Heart right ventricle (tissue), 16 donors: ENCODE data around the gene SEC11A. TPM values are rescaled to one million over a fixed set of nuclear protein-coding genes. Genes with fewer than 3 reads are reported as not detected.
"Not testable (repeated sequence)": the region's sequence is repeated elsewhere in the genome, so short reads cannot be mapped to it uniquely, and the experiment has no call there.

Source experiments
- ATAC-seq, 8 donors: fragments of 200-7000 bp; cut with Tn5 transposase; one replicate each; pipeline ENCODE4 v1.9.1; 2020; ENCODE audit warnings: mild to moderate bottlenecking in 8 of 8, moderate library complexity in 8 of 8, moderate number of reproducible peaks in 1 of 8
- DNase-seq, 2 donors: peaks; one replicate each; pipeline ENCODE4 v3.0.0-alpha.2; 2020
- H3K27ac ChIP-seq, 10 donors: fragments of 200-600 bp; sonication (generic) in 2 of 10; one replicate each; pipeline versions ENCODE4 v1.5.0 to v1.8.0; 2020 to 2022; ENCODE audit warnings: mild to moderate bottlenecking in 3 of 10
- H3K27me3 ChIP-seq, 7 donors: fragments of 200-600 bp; one replicate each; pipeline ENCODE4 v1.8.0; 2021 to 2022; ENCODE audit warnings: mild to moderate bottlenecking in 2 of 7
- H3K36me3 ChIP-seq, 9 donors: fragments of 200-600 bp; sonication (generic) in 1 of 9; one replicate each; pipeline versions ENCODE4 v1.5.0 to v1.8.0; 2020 to 2022; ENCODE audit warnings: mild to moderate bottlenecking in 2 of 9
- H3K4me1 ChIP-seq, 9 donors: fragments of 200-600 bp; sonication (generic) in 1 of 9; one replicate each; pipeline versions ENCODE4 v1.5.0 to v1.8.0; 2020 to 2022; ENCODE audit warnings: mild to moderate bottlenecking in 4 of 9
- H3K4me3 ChIP-seq, 10 donors: fragments of 200-600 bp; sonication (generic) in 2 of 10; one replicate each; pipeline versions ENCODE4 v1.5.0 to v1.8.0; 2020 to 2022; ENCODE audit warnings: mild to moderate bottlenecking in 7 of 10, moderate library complexity in 2 of 10
- H3K9me3 ChIP-seq, 11 donors: fragments of 200-600 bp in 10 of 11; sonication (generic) in 2 of 11; one replicate each; pipeline versions ENCODE4 v1.5.0 to v1.8.0; 2013 to 2022; ENCODE audit warnings: mild to moderate bottlenecking in 2 of 11, control low read depth in 1 of 11, moderate library complexity in 1 of 11
- WGBS, 2 donors: extraction: QIAGEN DNeasy Blood & Tissue Kit; methylation state at CpG; one replicate each; pipeline ENCODE4 v1.1.7; 2013; ENCODE audit warnings: inconsistent platforms in 1 of 2; 5-methylcytosine and 5-hydroxymethylcytosine counted together
- intact Hi-C, 10 donors: fragments of 100-400 bp; cut with DNase I; formaldehyde crosslinking; loops; one replicate each; pipeline versions ENCODE4 v1.11.1 to v1.14.2; 2022
- polyA plus RNA-seq, 2 donors: library from polyadenylated mRNA; stranded (reverse); fragments of 200-250 nt; gene quantifications; one replicate each; pipeline ENCODE4 v1.2.3, GENCODE V29; 2013
- total RNA-seq, 10 donors: library from RNA; stranded (reverse); fragmentation: NEBNext Ultra II Directional in 3 of 10; extraction: Animal tissue kit (Norgen Biotek cat#: 25700) in 3 of 10; gene quantifications; one replicate each; pipeline versions ENCODE4 v1.2.1 to v1.2.4, GENCODE V29; 2021 to 2023
- TF ChIP-seq, protein P1 (sequence below), 9 donors: fragments of 200-600 bp; sonication (generic) in 2 of 9; IDR thresholded peaks; one replicate each; pipeline versions ENCODE4 v1.5.0 to v1.8.0; 2021 to 2022; ENCODE audit warnings: antibody characterized with exemption in 9 of 9, mild to moderate bottlenecking in 5 of 9, moderate library complexity in 1 of 9
- donor health status: Arrhythmogenic right ventricular cardiomyopathy.
- donor health status: ischemic (EF 13 %, LVEDD 7.1; RV severe dilation, severe dysfunction).
- donor health status: healthy with polysubstance abuse.
- donor health status: DM: no; HTN: yes; CAD: no.
- donor health status: DM: no; HTN: no; CAD: no.
- donor health status: ischemic (EF 25% LVEDD 6.9; RV normal size, moderate dysfunction).
- donor health status: ischemic (EF 25% LVEDD 5.7; RV mildly dilated, moderate dysfunction).
- donor health status: healthy.
- donor health status: DM: yes; HTN: yes; CAD: no.
- donor health status: Ischemic cardiomyopathy.
- donor health status: ischemic (EF 35%, LVEDD 5.7; RV mildly dilated, moderate dysfunction).
- donor health status: nonischemic (EF 11% LVEDD 7.7; RV severe dilation, severe dysfunction).
- donor health status: DM: yes; HTN: yes; CAD: no.
- donor health status: PGD.
- donor health status: ischemic (EF 29% LVEDD 5.4; RV normal size, mild dysfunction).
- donor health status: nonischemic (EF 23%, LVEDD 6.1; RV moderate dilation, normal function).

The SEC11A gene
- total and polyA plus RNA-seq, 12 donors: 65.9 to 123 (median 78.6) TPM

- H3K27me3 ChIP-seq: no peaks in the 10 kb centered on the region
- intact Hi-C loops: loop anchor here in 3 of 10 donors (10.0 kb wide), 3 partner anchors 56 to 164 kb away; partner anchors contain the start of gene ALPK3 (in 1 of the 3)
- 89 to 91% methylated on average over 1 of the region's 1 CpG for WGBS, 2 donors
- TF ChIP-seq, protein P1, sequence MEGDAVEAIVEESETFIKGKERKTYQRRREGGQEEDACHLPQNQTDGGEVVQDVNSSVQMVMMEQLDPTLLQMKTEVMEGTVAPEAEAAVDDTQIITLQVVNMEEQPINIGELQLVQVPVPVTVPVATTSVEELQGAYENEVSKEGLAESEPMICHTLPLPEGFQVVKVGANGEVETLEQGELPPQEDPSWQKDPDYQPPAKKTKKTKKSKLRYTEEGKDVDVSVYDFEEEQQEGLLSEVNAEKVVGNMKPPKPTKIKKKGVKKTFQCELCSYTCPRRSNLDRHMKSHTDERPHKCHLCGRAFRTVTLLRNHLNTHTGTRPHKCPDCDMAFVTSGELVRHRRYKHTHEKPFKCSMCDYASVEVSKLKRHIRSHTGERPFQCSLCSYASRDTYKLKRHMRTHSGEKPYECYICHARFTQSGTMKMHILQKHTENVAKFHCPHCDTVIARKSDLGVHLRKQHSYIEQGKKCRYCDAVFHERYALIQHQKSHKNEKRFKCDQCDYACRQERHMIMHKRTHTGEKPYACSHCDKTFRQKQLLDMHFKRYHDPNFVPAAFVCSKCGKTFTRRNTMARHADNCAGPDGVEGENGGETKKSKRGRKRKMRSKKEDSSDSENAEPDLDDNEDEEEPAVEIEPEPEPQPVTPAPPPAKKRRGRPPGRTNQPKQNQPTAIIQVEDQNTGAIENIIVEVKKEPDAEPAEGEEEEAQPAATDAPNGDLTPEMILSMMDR (IDR thresholded peaks at IDR 0.05): no peak
- peaks cover 21 to 95% (median 70%) of the 10 kb centered on the region in 9 donors for H3K4me1 ChIP-seq
- ATAC-seq (no peak), DNase-seq (no peak)
- peaks cover 0 to 5% (median 0%) of the 10 kb centered on the region in 9 donors for H3K36me3 ChIP-seq
- no peak overlapping the region for H3K27ac ChIP-seq
- H3K9me3 ChIP-seq: no peaks in the 10 kb centered on the region
- H3K4me3 ChIP-seq: no peak overlapping the region
Measured at GRCh38 chr15:84759018-84759417, 43.1 kb upstream of the SEC11A start.

- DNase-seq: no peak
- Histone ChIP-seq H3K27me3 (no peaks in the 10 kb centered on the region), H3K27ac (peak overlapping the region in 1 of 10 donors; percentile 4), H3K4me3 (no peak overlapping the region), H3K36me3 (peaks cover 0 to 9% (median 0%) of the 10 kb centered on the region in 9 donors), H3K4me1 (peaks cover 9 to 95% (median 69%) of the 10 kb centered on the region in 9 donors), H3K9me3 (no peaks in the 10 kb centered on the region)
- intact Hi-C loops: loop anchor here in 3 of 10 donors (10.0 kb wide), 3 partner anchors 59 to 161 kb away; partner anchors contain the start of gene ALPK3 (in 1 of the 3)
- ATAC-seq: no peak
- TF ChIP-seq, protein P1 (IDR thresholded peaks at IDR 0.05): no peak
- 91 to 97% methylated on average over 1 of the region's 1 CpG for WGBS, 2 donors
Measured at GRCh38 chr15:84755736-84756527, 40.0 kb upstream of the SEC11A start.

- not testable (repeated sequence) for H3K4me3 ChIP-seq, ATAC-seq, H3K36me3 ChIP-seq, H3K27me3 ChIP-seq, DNase-seq, H3K9me3 ChIP-seq
- peak overlapping the region in 1 of 10 donors; percentile 15 for H3K27ac ChIP-seq
- intact Hi-C loops: loop anchor here in 7 of 10 donors (5.0 to 10.0 kb wide), 7 partner anchors 38 to 163 kb away; partner anchors contain the start of genes ALPK3 (in 2 of the 7) and SEC11A (in 1 of the 7)
- WGBS, 2 donors: 86 to 92% methylated on average over 4 of the region's 4 CpGs
- H3K4me1 ChIP-seq: peaks cover 10 to 95% (median 69%) of the 10 kb centered on the region in 9 donors
Measured at GRCh38 chr15:84754889-84755288, 39.0 kb upstream of the SEC11A start.

DNA sequence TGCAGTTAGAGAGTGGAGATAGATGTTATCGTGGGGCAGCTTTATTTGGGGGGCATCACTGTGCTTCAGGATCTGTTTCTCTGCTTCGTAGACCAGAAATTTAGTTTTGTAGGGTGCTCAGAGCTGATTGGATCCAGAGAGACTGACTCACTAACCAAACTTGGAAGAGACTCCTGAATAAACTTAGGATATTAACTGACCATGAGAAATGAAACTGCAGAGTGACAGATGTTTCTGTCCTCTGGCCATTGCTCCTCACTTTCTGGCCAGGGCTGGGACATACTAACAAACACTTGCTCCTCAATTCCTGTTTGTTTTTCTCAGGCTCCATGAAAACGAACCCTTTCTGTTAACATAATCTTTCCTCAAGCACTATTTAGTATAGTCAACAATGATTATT, 36.8 kb upstream of the SEC11A start:
- DNase-seq: no peak
- 46 to 51% methylated on average over 3 of the region's 3 CpGs for whole genome bisulfite sequencing, 2 donors
- TF ChIP-seq, protein P1 (IDR thresholded peaks at IDR 0.05): no peak
- Histone ChIP-seq H3K4me1 (peaks cover 8 to 83% (median 64%) of the 10 kb centered on the region in 9 donors), H3K27ac (peak overlapping the region in 6 of 10 donors; percentile 1 to 52 (median 31)), H3K36me3 (peaks cover 0 to 9% (median 0%) of the 10 kb centered on the region in 9 donors), H3K4me3 (no peak overlapping the region), H3K9me3 (no peaks in the 10 kb centered on the region), H3K27me3 (no peaks in the 10 kb centered on the region)
- no peak for ATAC-seq
- intact Hi-C loops: loop anchor here in 7 of 10 donors (5.0 to 10.0 kb wide), 7 partner anchors 35 to 162 kb away; partner anchors contain the start of genes ALPK3 (in 2 of the 7) and SEC11A (in 1 of the 7)
